Measurements from ENCODE around the gene FANCC.

The FANCC gene, protein sequence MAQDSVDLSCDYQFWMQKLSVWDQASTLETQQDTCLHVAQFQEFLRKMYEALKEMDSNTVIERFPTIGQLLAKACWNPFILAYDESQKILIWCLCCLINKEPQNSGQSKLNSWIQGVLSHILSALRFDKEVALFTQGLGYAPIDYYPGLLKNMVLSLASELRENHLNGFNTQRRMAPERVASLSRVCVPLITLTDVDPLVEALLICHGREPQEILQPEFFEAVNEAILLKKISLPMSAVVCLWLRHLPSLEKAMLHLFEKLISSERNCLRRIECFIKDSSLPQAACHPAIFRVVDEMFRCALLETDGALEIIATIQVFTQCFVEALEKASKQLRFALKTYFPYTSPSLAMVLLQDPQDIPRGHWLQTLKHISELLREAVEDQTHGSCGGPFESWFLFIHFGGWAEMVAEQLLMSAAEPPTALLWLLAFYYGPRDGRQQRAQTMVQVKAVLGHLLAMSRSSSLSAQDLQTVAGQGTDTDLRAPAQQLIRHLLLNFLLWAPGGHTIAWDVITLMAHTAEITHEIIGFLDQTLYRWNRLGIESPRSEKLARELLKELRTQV

DNA sequence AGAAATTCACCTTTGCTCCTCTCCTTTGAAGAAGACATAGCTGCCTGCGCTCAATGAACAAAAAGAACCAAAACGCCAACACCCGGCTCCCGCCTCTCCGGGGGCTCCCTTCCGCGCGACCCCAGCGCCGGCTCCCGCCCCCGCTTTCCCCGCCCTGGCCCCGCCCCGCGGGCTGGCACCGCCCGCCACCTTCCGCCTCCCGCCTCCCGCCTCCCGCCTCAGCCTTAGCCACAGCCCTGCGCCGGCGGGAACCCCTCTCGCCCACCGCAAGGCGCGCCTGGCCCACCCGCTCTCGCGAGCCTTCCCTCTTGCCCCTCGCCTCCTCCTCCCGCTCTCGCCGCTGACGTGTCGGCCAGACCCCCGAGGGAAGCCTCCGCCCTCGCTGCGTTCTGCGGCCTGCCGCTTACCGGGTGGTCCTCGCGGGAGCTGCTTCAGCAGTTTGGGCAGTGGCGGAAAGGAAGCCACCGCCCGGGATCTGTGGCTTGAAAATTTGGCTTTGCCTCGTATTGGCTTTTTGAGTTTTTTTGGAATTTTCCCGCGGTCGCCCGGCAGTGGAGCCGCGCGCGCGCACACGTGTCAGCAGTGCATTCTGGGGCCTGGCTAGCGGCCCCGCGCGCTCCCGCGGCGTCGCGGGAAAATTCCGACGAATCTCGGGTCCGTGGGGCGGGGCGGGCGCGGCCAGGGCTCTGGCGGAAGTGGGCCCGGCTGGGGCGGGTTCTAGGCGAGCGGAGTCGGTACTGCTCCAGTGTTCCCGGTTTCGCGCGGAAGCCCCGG is at the start of gene FANCC:
TSS of gene FANCC (minus strand) at position 591 of the 774 bp plus-strand sequence. CDS start 68,418 bp downstream, outside the sequence.
- DNase-seq: peak; percentile 83

- no peak for DNase-seq
Measured at GRCh38 chr9:95366731-95367325, 49.3 kb upstream of the FANCC start.

- DNase-seq: no peak
Measured at GRCh38 chr9:95365766-95366165, 48.3 kb upstream of the FANCC start.

DNA sequence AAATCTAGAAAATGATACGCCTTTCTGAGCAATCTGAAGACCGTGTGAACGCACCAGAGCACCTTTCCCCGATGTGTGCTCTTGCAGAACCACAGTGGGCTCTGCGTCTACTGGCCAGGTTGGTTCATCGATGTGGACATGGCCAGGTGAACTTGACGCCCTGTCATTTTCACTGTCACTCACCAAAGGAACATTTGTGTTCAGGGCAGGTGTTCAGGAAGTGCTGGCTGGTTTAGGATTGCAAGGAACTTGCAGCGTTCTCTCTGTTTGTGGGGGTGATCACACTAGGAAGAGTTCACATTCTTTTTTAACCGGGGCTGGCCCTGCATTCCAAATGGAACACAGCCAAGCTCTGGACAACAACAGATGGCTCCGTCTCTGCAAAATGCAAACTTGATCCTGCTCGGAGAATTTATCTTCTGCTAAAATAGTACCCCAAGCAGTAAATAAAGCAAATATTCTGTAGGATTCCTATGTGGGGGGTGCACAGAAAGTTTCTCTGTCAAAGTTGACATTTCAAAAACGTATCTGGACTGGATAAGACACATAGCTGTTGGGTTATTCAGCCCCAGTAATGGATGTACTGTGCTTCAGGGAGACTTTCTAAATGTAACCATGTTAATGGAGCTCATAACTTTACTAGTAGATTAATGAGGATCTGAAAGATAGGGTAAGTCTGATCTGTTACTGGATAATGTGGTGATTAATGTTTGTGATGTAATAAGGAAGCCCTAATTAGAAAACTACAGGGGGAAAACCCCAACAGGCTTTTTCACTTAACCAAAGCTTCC is 45.7 kb upstream of the FANCC start:
- no peak for DNase-seq

GRCh38 chr9:95360866-95361265 is 43.4 kb upstream of the FANCC start:
- no peak for DNase-seq

DNA sequence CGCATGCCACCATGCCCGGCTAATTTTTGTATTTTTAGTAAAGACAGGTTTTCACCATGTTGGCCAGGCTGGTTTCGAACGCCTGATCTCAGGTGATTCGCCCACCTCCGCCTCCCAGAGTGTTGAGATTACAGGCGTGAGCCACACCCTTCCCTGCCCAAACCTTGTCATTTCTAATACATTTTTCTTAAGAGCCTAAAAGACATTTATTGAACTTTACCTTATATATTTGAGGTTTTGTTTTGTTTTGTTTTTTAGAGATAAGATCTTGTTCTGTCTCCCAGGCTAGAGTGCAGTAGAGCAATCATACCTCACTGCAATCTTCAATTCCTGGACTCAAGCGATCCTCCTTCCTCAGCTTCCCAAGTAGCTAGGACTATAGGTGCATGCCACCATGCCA is 39.8 kb upstream of the FANCC start:
- DNase-seq: no peak

GRCh38 chr9:95355500-95355899 is 38.0 kb upstream of the FANCC start:
- no peak for DNase-seq

DNA sequence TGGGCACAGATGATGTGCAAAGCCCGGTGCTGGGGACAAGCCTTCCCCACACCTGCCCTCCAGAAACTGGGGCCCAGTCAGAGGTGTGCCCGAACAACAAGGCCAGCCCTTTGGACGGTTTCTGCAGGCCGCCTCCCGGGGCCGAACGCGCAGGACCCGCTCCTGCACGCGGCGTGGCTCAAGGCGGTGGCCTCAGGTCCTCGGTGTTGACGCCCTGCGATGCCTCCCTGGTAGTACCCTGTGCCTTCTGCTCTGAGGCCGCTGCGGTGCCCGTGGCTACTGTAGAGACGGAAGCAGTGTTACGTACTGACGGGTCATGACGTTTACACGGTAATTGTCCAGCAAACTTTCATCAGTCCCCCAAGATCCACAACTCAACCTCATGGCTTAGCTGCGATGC is 33.5 kb upstream of the FANCC start:
- DNase-seq: no peak

DNA sequence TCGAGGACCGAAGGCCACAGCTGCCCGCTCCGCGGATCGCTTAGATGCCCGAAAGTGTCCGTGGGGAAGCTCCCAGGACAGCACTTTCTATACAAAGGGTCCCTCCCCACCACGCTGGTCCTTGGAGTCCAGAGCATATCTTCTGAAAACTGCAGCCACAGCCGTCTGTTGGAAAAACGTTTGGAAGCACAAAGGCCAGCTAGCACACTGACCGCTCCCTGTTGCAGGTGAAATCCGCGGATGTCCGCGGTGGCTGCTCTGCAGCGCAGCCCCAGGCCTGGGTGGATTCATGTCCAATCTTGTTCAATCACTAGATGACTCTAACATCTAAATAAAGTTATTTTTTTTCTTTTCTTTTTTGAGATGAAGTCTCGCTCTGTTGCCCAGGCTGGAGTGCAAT is 32.8 kb upstream of the FANCC start:
- no peak for DNase-seq

- no peak for DNase-seq
Measured at GRCh38 chr9:95349091-95350038, 31.9 kb upstream of the FANCC start.

DNA sequence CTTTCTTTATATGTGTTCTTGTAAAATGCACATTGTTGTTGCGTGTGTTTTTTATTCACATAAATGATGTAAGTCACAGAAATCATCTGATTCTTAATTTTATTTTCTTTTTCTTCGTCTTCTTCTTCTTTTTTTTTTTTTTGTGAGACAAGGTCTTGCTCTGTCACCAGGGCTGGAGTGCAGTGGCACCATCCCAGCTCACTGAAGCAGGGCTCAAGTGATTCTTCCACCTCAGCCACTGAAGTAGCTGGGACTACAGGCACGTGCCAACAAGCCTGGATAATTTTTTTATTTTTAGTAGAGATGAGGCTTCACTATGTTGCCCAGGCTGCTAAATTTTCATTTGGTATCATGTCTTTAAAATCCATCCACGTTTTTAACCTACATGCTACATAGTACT is 28.5 kb upstream of the FANCC start:
- DNase-seq: no peak

DNA sequence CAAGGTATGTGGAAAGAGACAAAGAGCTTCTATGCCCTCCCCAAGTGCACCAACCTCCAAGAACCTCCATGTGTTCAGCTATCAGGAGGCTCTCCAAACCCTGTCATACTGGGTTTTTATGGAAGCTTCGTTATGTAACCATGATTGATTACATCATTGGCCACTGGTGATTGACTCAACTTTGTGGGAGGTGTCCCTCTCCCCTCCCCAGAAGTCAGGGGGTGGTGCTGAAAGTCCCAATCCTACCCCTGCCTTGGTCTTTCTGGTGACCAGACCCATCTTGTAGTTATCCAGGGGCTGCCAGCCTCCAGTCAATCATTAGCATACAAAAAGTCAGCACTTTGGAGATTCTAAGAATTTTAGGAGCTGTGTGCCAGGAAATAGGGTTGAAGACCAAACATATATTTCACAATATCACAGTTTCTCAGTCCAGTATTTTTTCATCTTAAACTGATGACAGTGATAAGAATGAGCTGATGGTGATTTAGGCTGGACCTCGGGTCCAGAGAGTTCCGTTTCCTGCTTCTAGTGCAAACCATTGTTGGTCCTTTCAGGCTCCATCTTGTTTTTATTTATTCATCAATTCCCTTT is 27.3 kb upstream of the FANCC start:
- DNase-seq: no peak

GRCh38 chr9:95343725-95344287 is 26.3 kb upstream of the FANCC start:
- DNase-seq: no peak

DNA sequence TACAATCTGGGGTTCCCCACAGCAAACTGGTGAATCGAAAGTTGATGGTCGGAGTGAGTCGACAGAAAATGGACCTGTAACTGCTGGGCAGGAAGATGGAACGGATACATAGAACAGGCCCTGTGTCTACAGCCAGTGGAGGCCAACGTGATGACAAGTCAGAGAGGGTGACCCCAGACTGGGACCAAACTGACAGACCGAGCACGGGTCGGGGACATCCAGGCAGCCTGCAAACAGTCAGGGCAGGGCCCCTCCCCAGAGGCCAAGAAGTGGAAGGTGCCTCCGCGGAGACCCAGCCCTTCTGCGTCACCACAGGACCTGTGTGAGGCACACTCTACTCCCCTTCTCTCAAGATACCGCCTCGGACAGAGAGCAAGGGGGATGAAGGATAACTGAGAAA is 25.1 kb upstream of the FANCC start:
- DNase-seq: no peak

GRCh38 chr9:95341293-95341962 is 23.9 kb upstream of the FANCC start:
- DNase-seq: no peak

GRCh38 chr9:95338243-95338642 is 20.7 kb upstream of the FANCC start:
- no peak for DNase-seq

- DNase-seq: no peak
Measured at GRCh38 chr9:95336281-95336680, 18.8 kb upstream of the FANCC start.

GRCh38 chr9:95333426-95333825 is 15.9 kb upstream of the FANCC start:
- DNase-seq: no peak

- no peak for DNase-seq
Measured at GRCh38 chr9:95332860-95333259, 15.4 kb upstream of the FANCC start.

Data from NCI-H524 treated with DMSO at 0.1 percent for 48 hours (cell line).